K562 (cell line): ENCODE data around the gene CCNC. TPM values are rescaled to one million over a fixed set of nuclear protein-coding genes. Genes with fewer than 3 reads are reported as not detected.

ENCODE experiments used
- ATAC-seq: fragments of 200-7000 bp; cut with Tn5 transposase; 3 replicates; pipeline ENCODE4 v1.9.1; 2020; ENCODE audit warnings: moderate library complexity
- BruUV-seq: library from RNA; stranded (reverse); fragments of 400-500 nt; replicated peaks from 2 replicates; lab custom pipeline; 2021; lab: Mats Ljungman, UMichigan
- CTCF ChIA-PET: fragments of 300-600 bp; formaldehyde crosslinking; extraction: SDS; loops from one replicate; lab custom pipeline; 2021; ENCODE audit warnings: low intra/inter-chr PET ratio; lab: Yijun Ruan, JAX
- POLR2A ChIA-PET: fragments of 300-600, 350-650 bp; sonication (Branson Sonifier 250); formaldehyde crosslinking; extraction: SDS; loops from one replicate; lab custom pipeline; 2021; ENCODE audit warnings: antibody characterized with exemption, inconsistent platforms; lab: Yijun Ruan, JAX
- DNase-seq, 4 experiments: peaks; one replicate each; pipeline versions ENCODE4 v3.0.0 to v3.0.0-alpha.2; 2011 to 2018; ENCODE audit warnings: low spot score in 3 of 4, mixed read lengths in 3 of 4; ENCODE audit errors: extremely low read depth in 1 of 4
- FAIRE-seq: peaks from 2 replicates; lab custom pipeline; 2011; peaks lifted over from hg19 to GRCh38; lab: Jason Lieb, UNC
- H2AFZ ChIP-seq: 2 replicates; pipeline ENCODE4 v1.6.0; 2011; ENCODE audit warnings: low read depth, low read length, control low read depth, inconsistent platforms
- H3K27ac ChIP-seq: fragments of 200-600 bp; 3 replicates; pipeline ENCODE4 v1.8.0; 2011; ENCODE audit warnings: low read depth, mild to moderate bottlenecking, control low read depth, inconsistent platforms, low read length, moderate library complexity, mixed read lengths; ENCODE audit errors: extremely low read depth
- H3K27me3 ChIP-seq, 2 experiments: fragments of 300-600 bp in 1 of 2; 2 replicates in 1 of 2; 3 replicates in 1 of 2; pipeline versions ENCODE4 v1.6.0 to v1.8.0; 2011; ENCODE audit warnings: inconsistent platforms in 2 of 2, low read length in 2 of 2, mild to moderate bottlenecking in 1 of 2, mixed read lengths in 1 of 2, moderate library complexity in 1 of 2; ENCODE audit not compliant: control insufficient read depth in 2 of 2, insufficient read depth in 2 of 2
- H3K36me3 ChIP-seq: fragments of 300-600 bp; 3 replicates; pipeline ENCODE4 v1.8.0; 2011; ENCODE audit warnings: mild to moderate bottlenecking, low read length, inconsistent platforms; ENCODE audit not compliant: control insufficient read depth, insufficient read depth
- H3K4me1 ChIP-seq, 2 experiments: fragments of 200-600 bp in 1 of 2; replicated peaks in 1 of 2; 2 replicates in 1 of 2; 3 replicates in 1 of 2; pipeline versions ENCODE4 v1.5.1 to v1.8.0; 2011; ENCODE audit warnings: inconsistent platforms in 2 of 2, low read length in 2 of 2, mild to moderate bottlenecking in 1 of 2, mixed read lengths in 1 of 2, moderate library complexity in 1 of 2; ENCODE audit not compliant: control insufficient read depth in 2 of 2, insufficient read depth in 2 of 2
- H3K4me2 ChIP-seq: 2 replicates; pipeline ENCODE4 v1.6.1; 2011; ENCODE audit warnings: low read length, control low read depth, inconsistent platforms, mixed read lengths; ENCODE audit not compliant: insufficient read depth
- H3K4me3 ChIP-seq: fragments of 200-600 bp; sonication (generic), shearing (Covaris generic); 2 replicates; pipeline ENCODE4 v1.5.1; 2016; ENCODE audit warnings: control low read depth, inconsistent platforms
- H3K79me2 ChIP-seq: fragments of 200-600 bp; 3 replicates; pipeline ENCODE4 v1.8.0; 2011; ENCODE audit warnings: low read length, inconsistent platforms; ENCODE audit not compliant: control insufficient read depth, insufficient read depth
- H3K9ac ChIP-seq, 2 experiments: 2 replicates each; pipeline versions ENCODE4 v1.6.0 to v1.6.1; 2011; ENCODE audit warnings: low read depth in 2 of 2, low read length in 2 of 2, control low read depth in 1 of 2, inconsistent platforms in 1 of 2, mild to moderate bottlenecking in 1 of 2, mixed read lengths in 1 of 2; ENCODE audit not compliant: insufficient read depth in 1 of 2
- H3K9me1 ChIP-seq: one replicate; pipeline ENCODE4 v1.6.0; 2011; ENCODE audit warnings: inconsistent platforms, mild to moderate bottlenecking, low read length, moderate library complexity; ENCODE audit not compliant: control insufficient read depth, insufficient read depth
- H3K9me3 ChIP-seq: replicated peaks from 2 replicates; pipeline ENCODE4 v1.5.1; 2011; ENCODE audit warnings: low read depth, low read length, inconsistent platforms; ENCODE audit not compliant: control insufficient read depth, insufficient read depth
- H4K20me1 ChIP-seq: replicated peaks from 2 replicates; pipeline ENCODE4 v1.6.1; 2011; ENCODE audit warnings: low read length, inconsistent platforms, mixed read lengths; ENCODE audit not compliant: control insufficient read depth, insufficient read depth
- MTF1 ChIP-seq: fragments of 250-450 bp; sonication (Bioruptor Pico); IDR thresholded peaks from 2 replicates; pipeline ENCODE4 v1.9.0; 2021; ENCODE audit warnings: moderate library complexity, mild to moderate bottlenecking, inconsistent platforms, borderline replicate concordance
- WGBS: fragments of 100-300 bp; shearing (Covaris generic); methylation state at CpG from one replicate; pipeline ENCODE4 v1.1.6; 2016; ENCODE audit warnings: low coverage, mixed read lengths; ENCODE audit not compliant: insufficient coverage; ENCODE audit errors: missing lambda C conversion rate; 5-methylcytosine and 5-hydroxymethylcytosine counted together
- in situ Hi-C: fragments of 300-500 bp; cut with MboI; formaldehyde crosslinking; loops from 4 replicates; pipeline ENCODE4 v1.15.0; 2018; ENCODE audit warnings: inconsistent platforms, mixed read lengths
- intact Hi-C: fragments of 100-400 bp; cut with micrococcal nuclease; formaldehyde crosslinking; loops from 2 replicates; pipeline ENCODE4 v1.14.2; 2022
- polyA plus RNA-seq, 8 experiments: library from polyadenylated mRNA; depleted of rRNA in 4 of 8; stranded (reverse) in 5 of 8; unstranded in 3 of 8; fragments of >200 nt; fragmentation: Nextera tagmentation in 2 of 8; fragmentation: Illumina TruSeq in 1 of 8; extraction: Ambion mirVana in 2 of 8; extraction: Trizol in 1 of 8; gene quantifications; 2 replicates each; pipeline versions ENCODE4 v1.2.1 to v1.2.3, GENCODE V29; 2011 to 2014; ENCODE audit warnings: inconsistent platforms in 1 of 8, missing spikeins in 1 of 8
- total RNA-seq, 7 experiments: library from RNA; depleted of rRNA in 6 of 7; stranded (reverse); fragments of >200 nt in 6 of 7; fragmentation: Illumina TruSeq in 2 of 7; extraction: Trizol in 2 of 7; gene quantifications; 2 replicates each; pipeline versions ENCODE4 v1.2.1 to v1.2.3, GENCODE V29; 2011 to 2021; ENCODE audit warnings: low replicate concordance in 1 of 7
- TF ChIP-seq, protein P1 (sequence below): fragments of 200-800 bp; sonication (Bioruptor generic); IDR thresholded peaks from 2 replicates; pipeline ENCODE4 v1.6.1; 2017; ENCODE audit warnings: missing genetic modification characterization, missing compliant biosample characterization

CCNC gene
- total and polyA plus RNA-seq, 9 of the 15 experiments (the other 6 are each of a cell fraction or from before 2014, with no cell fraction given), result 68.7 to 177 (median 99.6) TPM

DNA sequence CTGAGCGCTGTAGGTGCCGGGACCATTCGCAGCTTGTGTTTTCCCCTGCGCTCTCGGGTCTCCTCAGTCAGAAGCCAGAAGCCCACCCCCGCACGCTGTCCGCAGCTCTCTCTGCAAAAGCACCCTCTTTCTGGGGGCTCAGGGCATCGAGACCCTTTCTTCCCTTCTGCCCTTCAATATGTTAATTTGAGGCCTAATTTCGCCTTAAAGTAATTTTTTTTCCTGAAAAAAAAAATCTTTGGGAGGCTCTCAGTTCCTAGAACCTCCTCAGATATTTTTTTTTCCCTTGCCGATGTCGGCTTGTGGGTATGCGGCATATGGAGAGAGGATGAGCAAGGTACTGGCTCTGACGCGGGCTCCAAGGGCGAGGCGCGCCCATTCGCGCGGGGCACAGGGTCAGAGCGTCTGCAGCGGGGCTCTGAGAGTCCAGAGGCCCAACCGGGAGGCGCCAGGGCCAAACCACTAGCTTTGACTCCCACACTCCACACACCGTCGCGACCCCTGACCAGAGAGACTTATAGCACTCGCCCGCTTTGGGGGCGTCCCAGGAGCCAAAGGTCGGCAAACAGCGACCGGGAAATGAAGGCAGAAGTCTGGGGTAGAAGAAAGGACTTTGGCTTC lies 39.1 kb upstream of the CCNC start:
- FAIRE-seq (no peak), ATAC-seq (no peak), DNase-seq (no peak)
- ChIA-PET CTCF (no interaction called here), POLR2A (no interaction called here)
- Histone ChIP-seq H3K4me2 (no peak overlapping the region), H3K27me3 (peaks cover 42 to 61% of the 10 kb centered on the region in 2 experiments), H3K9me1 (no peaks in the 10 kb centered on the region), H3K36me3 (no peaks in the 10 kb centered on the region), H3K4me1 (peaks cover 3 to 21% of the 10 kb centered on the region in 2 experiments; a peak in 3 of 5 replicates), H3K9ac (no peak overlapping the region)
- intact Hi-C loops, result no loop called here
- no peak for TF ChIP-seq MTF1
- TF ChIP-seq, protein P1, sequence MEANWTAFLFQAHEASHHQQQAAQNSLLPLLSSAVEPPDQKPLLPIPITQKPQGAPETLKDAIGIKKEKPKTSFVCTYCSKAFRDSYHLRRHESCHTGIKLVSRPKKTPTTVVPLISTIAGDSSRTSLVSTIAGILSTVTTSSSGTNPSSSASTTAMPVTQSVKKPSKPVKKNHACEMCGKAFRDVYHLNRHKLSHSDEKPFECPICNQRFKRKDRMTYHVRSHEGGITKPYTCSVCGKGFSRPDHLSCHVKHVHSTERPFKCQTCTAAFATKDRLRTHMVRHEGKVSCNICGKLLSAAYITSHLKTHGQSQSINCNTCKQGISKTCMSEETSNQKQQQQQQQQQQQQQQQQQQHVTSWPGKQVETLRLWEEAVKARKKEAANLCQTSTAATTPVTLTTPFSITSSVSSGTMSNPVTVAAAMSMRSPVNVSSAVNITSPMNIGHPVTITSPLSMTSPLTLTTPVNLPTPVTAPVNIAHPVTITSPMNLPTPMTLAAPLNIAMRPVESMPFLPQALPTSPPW, result no peak
- TF ChIP-seq, all 486 proteins: peak for 0
- Histone ChIP-seq H3K27ac (no peak overlapping the region), H3K4me3 (no peak overlapping the region), H4K20me1 (no peaks in the 10 kb centered on the region), H3K79me2 (no peaks in the 10 kb centered on the region), H3K9me3 (no peaks in the 10 kb centered on the region), H2AFZ (no peak overlapping the region)
- BruUV-seq, result no TSS peak
- in situ Hi-C loops, result no loop called here
- 45% methylated on average over 32 of the region's 34 CpGs for WGBS
